GM12892 (cell line): ENCODE measurements around the gene CHMP2A.
"Not testable (repeated sequence)": the region's sequence is repeated elsewhere in the genome, so short reads cannot be mapped to it uniquely, and the experiment has no call there.

ENCODE experiments used
- POLR2A ChIP-seq: IDR thresholded peaks from 2 replicates; pipeline ENCODE4 v1.6.1; 2011; ENCODE audit warnings: low read depth, low read length, control low read depth
- POLR2AphosphoS5 ChIP-seq: IDR thresholded peaks from 2 replicates; pipeline ENCODE4 v1.6.1; 2011; ENCODE audit warnings: low read depth, low read length, control low read depth

DNA sequence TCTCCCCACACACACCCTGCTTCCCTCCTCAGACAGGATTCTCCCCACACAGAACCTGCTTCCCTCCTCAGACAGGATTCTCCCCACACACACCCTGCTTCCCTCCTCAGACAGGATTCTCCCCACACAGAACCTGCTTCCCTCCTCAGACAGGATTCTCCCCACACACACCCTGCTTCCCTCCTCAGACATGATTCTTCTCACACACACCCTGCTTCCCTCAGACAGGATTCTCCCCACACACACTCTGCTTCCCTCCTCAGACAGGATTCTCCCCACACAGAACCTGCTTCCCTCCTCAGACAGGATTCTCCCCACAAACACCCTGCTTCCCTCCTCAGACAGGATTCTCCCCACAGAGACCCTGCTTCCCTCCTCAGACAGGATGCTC is 15.7 kb downstream of the CHMP2A start:
- not testable (repeated sequence) for TF ChIP-seq POLR2A, POLR2AphosphoS5
